RWPE1 (cell line): ENCODE results near the gene PODN.

Source experiments
- CTCF ChIA-PET: fragments of 350-600 bp; sonication (Branson Sonifier 250); formaldehyde crosslinking; extraction: SDS; loops from one replicate; lab custom pipeline; 2021; lab: Yijun Ruan, JAX
- POLR2A ChIA-PET: fragments of 400-600 bp; formaldehyde crosslinking; extraction: SDS; loops from one replicate; lab custom pipeline; 2020; ENCODE audit warnings: antibody characterized with exemption; ENCODE audit not compliant: low non-redundant PET; lab: Yijun Ruan, JAX
- DNase-seq: peaks from one replicate; pipeline ENCODE4 v3.0.0; 2012; ENCODE audit warnings: low spot score
- H3K27ac ChIP-seq: fragments of 450-650 bp; 2 replicates; pipeline ENCODE4 v1.5.1; 2017
- TF ChIP-seq, protein P1 (sequence below): fragments of 450-650 bp; conservative IDR thresholded peaks from 2 replicates; pipeline ENCODE4 v1.5.1; 2017; ENCODE audit warnings: low read depth, mild to moderate bottlenecking

Gene PODN

DNA sequence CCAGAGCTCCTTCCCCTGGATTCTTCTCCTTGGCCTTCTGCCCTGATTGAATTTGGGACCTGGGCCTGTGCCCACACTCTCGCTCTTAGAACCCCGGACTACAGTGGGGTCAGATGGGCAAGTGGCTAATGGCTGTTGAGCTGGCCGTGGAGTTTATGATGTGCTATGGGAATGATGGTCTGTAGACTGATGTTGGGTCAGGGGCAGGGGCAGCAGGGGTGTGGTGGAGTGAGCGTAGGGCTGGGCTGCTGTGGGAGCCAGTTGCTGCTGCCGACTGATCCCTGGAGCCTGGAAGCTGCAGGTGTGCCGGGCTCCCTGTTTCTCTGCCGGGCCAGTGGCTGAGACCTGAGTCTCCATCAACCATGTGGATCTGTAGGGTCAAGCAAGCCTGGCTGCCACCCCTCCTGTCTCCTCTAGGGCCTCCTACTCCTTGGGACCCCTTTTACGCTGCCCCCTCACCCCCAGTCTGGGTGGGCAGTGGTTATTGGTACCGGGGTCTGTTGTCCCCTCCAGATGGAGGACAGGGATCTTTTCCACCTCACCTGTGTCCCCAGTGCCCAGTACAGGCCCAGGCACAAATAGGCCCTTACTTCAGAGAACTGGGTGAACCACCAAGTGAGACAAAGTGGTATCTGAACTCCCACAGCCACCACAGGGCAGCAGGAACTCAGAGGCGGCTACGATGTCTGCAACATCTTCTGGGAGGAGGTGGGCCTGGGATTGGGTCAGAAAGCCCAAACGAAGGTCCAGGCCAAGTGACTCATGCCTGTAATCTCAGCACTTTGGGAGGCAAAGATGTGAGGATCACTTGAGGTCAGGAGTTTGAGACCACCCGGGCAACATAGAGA lies 5.1 kb downstream of the PODN start:
- no peak for DNase-seq
- H3K27ac ChIP-seq, result no peak overlapping the region
- TF ChIP-seq, protein P1, sequence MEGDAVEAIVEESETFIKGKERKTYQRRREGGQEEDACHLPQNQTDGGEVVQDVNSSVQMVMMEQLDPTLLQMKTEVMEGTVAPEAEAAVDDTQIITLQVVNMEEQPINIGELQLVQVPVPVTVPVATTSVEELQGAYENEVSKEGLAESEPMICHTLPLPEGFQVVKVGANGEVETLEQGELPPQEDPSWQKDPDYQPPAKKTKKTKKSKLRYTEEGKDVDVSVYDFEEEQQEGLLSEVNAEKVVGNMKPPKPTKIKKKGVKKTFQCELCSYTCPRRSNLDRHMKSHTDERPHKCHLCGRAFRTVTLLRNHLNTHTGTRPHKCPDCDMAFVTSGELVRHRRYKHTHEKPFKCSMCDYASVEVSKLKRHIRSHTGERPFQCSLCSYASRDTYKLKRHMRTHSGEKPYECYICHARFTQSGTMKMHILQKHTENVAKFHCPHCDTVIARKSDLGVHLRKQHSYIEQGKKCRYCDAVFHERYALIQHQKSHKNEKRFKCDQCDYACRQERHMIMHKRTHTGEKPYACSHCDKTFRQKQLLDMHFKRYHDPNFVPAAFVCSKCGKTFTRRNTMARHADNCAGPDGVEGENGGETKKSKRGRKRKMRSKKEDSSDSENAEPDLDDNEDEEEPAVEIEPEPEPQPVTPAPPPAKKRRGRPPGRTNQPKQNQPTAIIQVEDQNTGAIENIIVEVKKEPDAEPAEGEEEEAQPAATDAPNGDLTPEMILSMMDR, result no peak
- CTCF ChIA-PET, result interaction anchor here (0.8 kb wide), 1 partner anchor 8 kb away, joined by 3 read pairs; no protein-coding TSS in a partner anchor
- POLR2A ChIA-PET, result no interaction called here

DNA sequence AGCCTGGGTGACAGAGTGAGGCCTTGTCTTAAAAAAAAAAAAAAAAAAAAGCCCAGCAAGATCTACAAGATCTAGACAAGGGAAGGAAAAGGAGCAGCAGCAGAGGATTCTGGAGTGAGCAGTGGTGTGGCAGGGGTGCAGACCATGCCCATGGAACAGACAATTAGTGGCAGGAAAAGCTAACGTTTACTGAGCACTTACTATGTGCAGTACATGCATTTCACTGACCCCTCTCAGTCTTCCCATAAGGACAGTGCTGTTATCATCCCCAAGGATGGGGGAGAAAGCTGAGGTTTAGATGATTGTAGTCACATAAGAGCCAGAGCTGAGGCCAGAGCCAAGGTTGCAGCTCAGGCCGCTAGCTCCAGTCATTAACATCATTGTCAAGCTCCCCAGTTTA lies 5.9 kb downstream of the PODN start:
- ChIA-PET CTCF (interaction anchor here (0.6 to 0.8 kb wide), 2 partner anchors 8 to 235 kb away, joined by 3 read pairs; no protein-coding TSS in a partner anchor), POLR2A (no interaction called here)
- H3K27ac ChIP-seq, result no peak overlapping the region
- DNase-seq, result no peak
- TF ChIP-seq, protein P1, result no peak

DNA sequence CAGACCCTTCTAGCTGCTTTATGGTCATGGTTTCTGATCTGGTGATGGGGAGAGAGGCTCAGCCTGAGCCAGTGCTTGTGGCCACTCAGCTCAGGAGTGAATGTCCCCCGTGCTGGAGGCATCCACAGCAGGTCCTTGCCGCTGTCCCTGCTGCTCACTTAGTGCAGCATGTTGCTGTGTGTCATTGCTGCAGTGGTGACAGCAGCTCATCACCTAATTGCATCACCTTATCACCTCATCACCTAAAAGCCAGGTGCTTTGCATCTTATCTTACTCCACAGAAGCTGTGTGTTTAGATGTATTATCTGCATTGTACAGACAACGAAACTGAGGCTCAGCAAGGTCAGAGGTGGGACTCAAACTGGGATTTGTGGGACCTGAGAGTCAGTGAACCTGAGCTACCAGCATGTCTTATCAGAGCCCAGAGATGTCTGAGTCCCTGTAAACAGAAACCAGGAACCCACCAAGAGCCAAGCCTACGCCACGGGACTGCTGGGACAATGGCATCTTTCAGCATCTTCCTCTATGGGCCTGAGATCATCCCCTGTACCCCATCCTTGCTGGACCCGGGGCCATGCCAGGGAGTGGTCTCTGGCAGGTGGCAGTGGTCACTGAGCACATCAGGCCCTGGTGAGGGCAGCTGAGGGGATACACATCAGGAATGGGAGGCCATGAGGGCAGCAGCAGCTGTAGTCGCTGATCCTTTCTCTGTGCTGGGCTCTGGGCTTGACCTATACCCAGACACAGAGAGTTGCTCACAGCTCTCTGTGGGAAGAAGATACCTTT lies 6.5 kb downstream of the PODN start:
- H3K27ac ChIP-seq, result no peak overlapping the region
- ChIA-PET POLR2A (interaction anchor here (0.5 kb wide), 1 partner anchor 777 kb away, joined by 4 read pairs; no protein-coding TSS in a partner anchor), CTCF (interaction anchor here (0.6 to 0.8 kb wide), 3 partner anchors 9 to 236 kb away, joined by 3 read pairs; no protein-coding TSS in a partner anchor)
- DNase-seq, result no peak
- TF ChIP-seq, protein P1, result no peak

GRCh38 chr1:53069265-53069662 lies 7.3 kb downstream of the PODN start:
- POLR2A ChIA-PET, result no interaction called here
- CTCF ChIA-PET, result interaction anchor here (0.7 kb wide), 2 partner anchors 9 to 10 kb away, joined by 3 read pairs; no protein-coding TSS in a partner anchor
- H3K27ac ChIP-seq, result no peak overlapping the region
- DNase-seq, result no peak
- TF ChIP-seq, protein P1, result no peak

- ChIA-PET POLR2A (no interaction called here), CTCF (interaction anchor here (0.7 kb wide), 1 partner anchor 9 kb away, joined by 3 read pairs; no protein-coding TSS in a partner anchor)
- no peak for DNase-seq
- H3K27ac ChIP-seq, result no peak overlapping the region
- TF ChIP-seq, protein P1, result no peak
Observed at GRCh38 chr1:53069663-53070327, 7.8 kb downstream of the PODN start.

DNA sequence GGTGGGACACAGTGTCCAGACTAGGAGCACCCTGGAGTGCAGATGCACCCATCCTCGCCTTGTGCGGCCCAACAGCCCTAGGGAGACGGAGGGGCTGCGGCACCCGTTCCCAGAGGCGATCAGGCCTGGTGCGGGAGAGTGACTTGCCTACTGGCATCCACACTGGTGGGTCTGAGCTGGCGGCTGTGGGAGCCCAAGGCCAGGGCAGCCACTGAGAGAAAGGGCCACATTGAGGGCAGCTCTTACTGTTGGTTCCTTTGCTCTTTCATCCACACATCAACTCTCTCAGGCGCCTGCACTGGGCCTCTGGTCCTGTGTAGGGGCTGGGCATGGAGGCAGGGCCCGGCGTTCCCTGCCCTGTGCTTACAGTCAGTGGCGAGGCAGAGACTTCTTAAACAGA lies 8.6 kb downstream of the PODN start:
- ChIA-PET POLR2A (no interaction called here), CTCF (no interaction called here)
- DNase-seq, result no peak
- H3K27ac ChIP-seq, result no peak overlapping the region
- TF ChIP-seq, protein P1, result no peak
